Ishikawa (cell line): ENCODE measurements around the gene PNMA8A.

Source experiments
- CEBPB ChIP-seq: IDR thresholded peaks from 2 replicates; pipeline ENCODE4 v1.6.1; 2012
- CREB1 ChIP-seq: IDR thresholded peaks from 2 replicates; pipeline ENCODE4 v1.6.1; 2012; ENCODE audit warnings: low read depth
- EGR1 ChIP-seq: IDR thresholded peaks from 2 replicates; pipeline ENCODE4 v1.6.1; 2012
- EP300 ChIP-seq: IDR thresholded peaks from 2 replicates; pipeline ENCODE4 v1.6.1; 2012; ENCODE audit warnings: borderline replicate concordance
- FOXM1 ChIP-seq: IDR thresholded peaks from 2 replicates; pipeline ENCODE4 v1.6.1; 2012; ENCODE audit warnings: low read depth, borderline replicate concordance
- MAX ChIP-seq: IDR thresholded peaks from 2 replicates; pipeline ENCODE4 v1.6.1; 2012
- NFIC ChIP-seq: IDR thresholded peaks from 2 replicates; pipeline ENCODE4 v1.6.1; 2012
- RAD21 ChIP-seq: IDR thresholded peaks from 2 replicates; pipeline ENCODE4 v1.6.1; 2012; ENCODE audit warnings: low read depth
- REST ChIP-seq: IDR thresholded peaks from 2 replicates; pipeline ENCODE4 v1.6.1; 2012; ENCODE audit warnings: low read depth, mild to moderate bottlenecking
- TAF1 ChIP-seq: IDR thresholded peaks from 2 replicates; pipeline ENCODE4 v1.6.1; 2012; ENCODE audit warnings: low read depth, mild to moderate bottlenecking
- TCF12 ChIP-seq: IDR thresholded peaks from 2 replicates; pipeline ENCODE4 v1.6.1; 2012; ENCODE audit warnings: low read depth
- TEAD4 ChIP-seq: IDR thresholded peaks from 2 replicates; pipeline ENCODE4 v1.6.1; 2012
- USF1 ChIP-seq: IDR thresholded peaks from 2 replicates; pipeline ENCODE4 v1.6.1; 2012
- YY1 ChIP-seq: IDR thresholded peaks from 2 replicates; pipeline ENCODE4 v1.6.1; 2012; ENCODE audit warnings: low read depth
- ZBTB7A ChIP-seq: IDR thresholded peaks from 2 replicates; pipeline ENCODE4 v1.6.1; 2012; ENCODE audit warnings: low read depth

Gene PNMA8A

GRCh38 chr19:46487178-46487801, 15.9 kb upstream of the PNMA8A start:
- no peak for TF ChIP-seq FOXM1

GRCh38 chr19:46486358-46486757, 15.0 kb upstream of the PNMA8A start:
- TF ChIP-seq TAF1, result no peak
- no peak for TF ChIP-seq NFIC
- TF ChIP-seq EGR1, result no peak
- TF ChIP-seq CEBPB, result no peak
- TF ChIP-seq TCF12, result no peak
- TF ChIP-seq EP300, result no peak
- TF ChIP-seq FOXM1, result no peak
- TF ChIP-seq MAX, result no peak
- no peak for TF ChIP-seq USF1
- TF ChIP-seq REST, result no peak
- no peak for TF ChIP-seq YY1
- no peak for TF ChIP-seq CREB1
- TF ChIP-seq TEAD4, result no peak
- TF ChIP-seq ZBTB7A, result no peak

GRCh38 chr19:46484656-46485055, 13.3 kb upstream of the PNMA8A start:
- TF ChIP-seq USF1 (no peak), REST (no peak), TEAD4 (no peak), EGR1 (no peak), CREB1 (no peak), ZBTB7A (no peak), TCF12 (no peak), EP300 (no peak)

GRCh38 chr19:46482631-46483030, 11.3 kb upstream of the PNMA8A start:
- TF ChIP-seq CEBPB (no peak), CREB1 (no peak), NFIC (no peak), FOXM1 (no peak), TCF12 (no peak), ZBTB7A (no peak), REST (no peak), USF1 (no peak), TAF1 (no peak), EP300 (no peak), RAD21 (no peak), MAX (no peak), EGR1 (no peak), TEAD4 (no peak), YY1 (no peak)

GRCh38 chr19:46481947-46482346, 10.6 kb upstream of the PNMA8A start:
- no peak for TF ChIP-seq USF1
- TF ChIP-seq YY1, result no peak
- no peak for TF ChIP-seq TEAD4
- TF ChIP-seq RAD21, result no peak
- no peak for TF ChIP-seq EP300
- TF ChIP-seq ZBTB7A, result no peak
- TF ChIP-seq CEBPB, result no peak
- no peak for TF ChIP-seq EGR1
